NCI-H226 (cell line): ENCODE data around the gene ITGB3.
A peak's percentile ranks its signal among the peaks of the same experiment; 100 is the strongest.

Source experiments
- DNase-seq: peaks from one replicate; pipeline ENCODE4 v3.0.0-alpha.2; 2015

ITGB3 gene

GRCh38 chr17:47278561-47278960 is 24.9 kb downstream of the ITGB3 start:
- no peak for DNase-seq

GRCh38 chr17:47279062-47279801 is 25.6 kb downstream of the ITGB3 start:
- peak; percentile 100 for DNase-seq

- no peak for DNase-seq
Measured at GRCh38 chr17:47280072-47280811, 26.6 kb downstream of the ITGB3 start.

- no peak for DNase-seq
Measured at GRCh38 chr17:47281216-47281615, 27.6 kb downstream of the ITGB3 start.

- no peak for DNase-seq
Measured at GRCh38 chr17:47285003-47285402, 31.4 kb downstream of the ITGB3 start.

- no peak for DNase-seq
Measured at GRCh38 chr17:47286198-47286914, 32.7 kb downstream of the ITGB3 start.

GRCh38 chr17:47287068-47287467 is 33.4 kb downstream of the ITGB3 start:
- DNase-seq: no peak

- no peak for DNase-seq
Measured at GRCh38 chr17:47287639-47288038, 34.0 kb downstream of the ITGB3 start.

- DNase-seq: no peak
Measured at GRCh38 chr17:47288531-47289116, 35.0 kb downstream of the ITGB3 start.

GRCh38 chr17:47289302-47289701 is 35.7 kb downstream of the ITGB3 start:
- DNase-seq: no peak

- no peak for DNase-seq
Measured at GRCh38 chr17:47290870-47291241, 37.2 kb downstream of the ITGB3 start.

- DNase-seq: peak; percentile 47
Measured at GRCh38 chr17:47291242-47291873, 37.7 kb downstream of the ITGB3 start.

- DNase-seq: no peak
Measured at GRCh38 chr17:47292206-47292605, 38.6 kb downstream of the ITGB3 start.

- DNase-seq: no peak
Measured at GRCh38 chr17:47295037-47295873, 41.6 kb downstream of the ITGB3 start.

- no peak for DNase-seq
Measured at GRCh38 chr17:47295874-47296255, 42.2 kb downstream of the ITGB3 start.

GRCh38 chr17:47297661-47298400 is 44.2 kb downstream of the ITGB3 start:
- DNase-seq: peak; percentile 12

- DNase-seq: no peak
Measured at GRCh38 chr17:47298712-47299111, 45.1 kb downstream of the ITGB3 start.

- no peak for DNase-seq
Measured at GRCh38 chr17:47299239-47299910, 45.7 kb downstream of the ITGB3 start.

- no peak for DNase-seq
Measured at GRCh38 chr17:47300718-47301117, 47.1 kb downstream of the ITGB3 start.

GRCh38 chr17:47301161-47301560 is 47.5 kb downstream of the ITGB3 start:
- no peak for DNase-seq

- DNase-seq: no peak
Measured at GRCh38 chr17:47301831-47302230, 48.2 kb downstream of the ITGB3 start.
